H1 (cell line): ENCODE measurements around the gene PDZRN4. TPM values are rescaled to one million over a fixed set of nuclear protein-coding genes. Genes with fewer than 3 reads are reported as not detected.

ENCODE experiments used
- CTCF ChIA-PET: fragments of 300-600 bp; sonication (Branson Sonifier 250); formaldehyde crosslinking; loops from one replicate; lab custom pipeline; 2021; ENCODE audit not compliant: partially characterized antibody; lab: Charles Lee
- POLR2A ChIA-PET: fragments of 300-600 bp; sonication (Branson Sonifier 250); formaldehyde crosslinking; loops from one replicate; lab custom pipeline; 2021; ENCODE audit warnings: inconsistent platforms; ENCODE audit not compliant: partially characterized antibody; lab: Charles Lee
- DNase-seq, 2 experiments: peaks; one replicate each; pipeline versions ENCODE4 v3.0.0 to v3.0.0-alpha.2; 2010 to 2022; ENCODE audit warnings: low spot score in 2 of 2, low read depth in 1 of 2, mixed read lengths in 1 of 2
- FAIRE-seq: peaks from 2 replicates; lab custom pipeline; 2011; peaks lifted over from hg19 to GRCh38; lab: Jason Lieb, UNC
- H2AFZ ChIP-seq: 2 replicates; pipeline ENCODE4 v1.8.1; 2012; ENCODE audit warnings: low read length, inconsistent platforms
- H2AK5ac ChIP-seq: 2 replicates; pipeline ENCODE4 v1.6.1; 2013; ENCODE audit warnings: low read depth, low read length
- H2BK120ac ChIP-seq: replicated peaks from 2 replicates; pipeline ENCODE3; 2013; ENCODE audit warnings: low read depth, low read length, inconsistent platforms
- H2BK12ac ChIP-seq: 2 replicates; pipeline ENCODE4 v1.6.1; 2013; ENCODE audit warnings: low read depth, low read length
- H2BK15ac ChIP-seq: 2 replicates; pipeline ENCODE4 v1.6.1; 2013; ENCODE audit warnings: low read length
- H2BK20ac ChIP-seq: 2 replicates; pipeline ENCODE4 v1.6.1; 2013; ENCODE audit warnings: low read length
- H2BK5ac ChIP-seq: 2 replicates; pipeline ENCODE4 v1.6.1; 2013; ENCODE audit warnings: low read depth, low read length
- H3K14ac ChIP-seq: 2 replicates; pipeline ENCODE4 v1.6.1; 2013; ENCODE audit warnings: inconsistent platforms; ENCODE audit not compliant: insufficient read length
- H3K18ac ChIP-seq: 2 replicates; pipeline ENCODE4 v1.6.1; 2013; ENCODE audit warnings: low read length; ENCODE audit errors: extremely low read depth
- H3K23ac ChIP-seq: 2 replicates; pipeline ENCODE4 v1.6.1; 2013; ENCODE audit warnings: inconsistent platforms; ENCODE audit not compliant: insufficient read length
- H3K23me2 ChIP-seq: 2 replicates; pipeline ENCODE4 v1.6.1; 2013; ENCODE audit warnings: low read depth, low read length
- H3K27ac ChIP-seq: 2 replicates; pipeline ENCODE4 v1.6.1; 2011; ENCODE audit warnings: low read depth, low read length, inconsistent platforms
- H3K27me3 ChIP-seq, 4 experiments: replicated peaks in 1 of 4; 1 replicate in 1 of 4; 2 replicates in 3 of 4; pipeline versions ENCODE4 v1.6.1 to v1.8.1; 2011 to 2013; ENCODE audit warnings: low read length in 3 of 4, mild to moderate bottlenecking in 3 of 4, inconsistent platforms in 2 of 4, mixed read lengths in 2 of 4, moderate library complexity in 1 of 4; ENCODE audit not compliant: control insufficient read depth in 3 of 4, insufficient read depth in 3 of 4; ENCODE audit errors: extremely low read depth in 1 of 4
- H3K36me3 ChIP-seq, 4 experiments: 2 replicates each; pipeline versions ENCODE4 v1.6.1 to v1.8.1; 2011 to 2013; ENCODE audit warnings: mild to moderate bottlenecking in 4 of 4, low read length in 3 of 4, moderate library complexity in 2 of 4, control low read depth in 1 of 4, inconsistent platforms in 1 of 4; ENCODE audit not compliant: insufficient read depth in 4 of 4, control insufficient read depth in 2 of 4
- H3K4ac ChIP-seq: replicated peaks from 2 replicates; pipeline ENCODE3; 2013; ENCODE audit warnings: low read length, low read depth, mixed read lengths, inconsistent platforms; ENCODE audit not compliant: insufficient read length
- H3K4me1 ChIP-seq, 4 experiments: replicated peaks in 1 of 4; 1 replicate in 1 of 4; 2 replicates in 3 of 4; pipeline versions ENCODE4 v1.6.1 to v1.8.1; 2011 to 2013; ENCODE audit warnings: low read length in 3 of 4, inconsistent platforms in 2 of 4, mixed read lengths in 1 of 4; ENCODE audit not compliant: insufficient read depth in 4 of 4, control insufficient read depth in 3 of 4
- H3K4me2 ChIP-seq, 2 experiments: 2 replicates each; pipeline versions ENCODE4 v1.6.1 to v1.8.1; 2011 to 2013; ENCODE audit warnings: low read depth in 2 of 2, low read length in 2 of 2, control low read depth in 1 of 2, inconsistent platforms in 1 of 2, mild to moderate bottlenecking in 1 of 2; ENCODE audit not compliant: insufficient read depth in 1 of 2
- H3K4me3 ChIP-seq, 4 experiments: fragments of 200-600, 300-600 bp in 1 of 4; sonication (generic), shearing (Covaris generic), sonication (Bioruptor Twin) in 1 of 4; 2 replicates each; pipeline versions ENCODE4 v1.5.1 to v1.8.1; 2011 to 2016; ENCODE audit warnings: low read length in 4 of 4, low read depth in 3 of 4, control low read depth in 2 of 4, inconsistent platforms in 2 of 4, mild to moderate bottlenecking in 2 of 4, mixed read lengths in 1 of 4, moderate library complexity in 1 of 4; ENCODE audit not compliant: insufficient read depth in 2 of 4; ENCODE audit errors: extremely low read depth in 1 of 4
- H3K56ac ChIP-seq: replicated peaks from 2 replicates; pipeline ENCODE3; 2013; ENCODE audit warnings: low read depth, mild to moderate bottlenecking, mixed read lengths, low read length, inconsistent platforms; ENCODE audit not compliant: insufficient read length
- H3K79me1 ChIP-seq: 2 replicates; pipeline ENCODE4 v1.6.1; 2013; ENCODE audit warnings: low read depth, low read length, control low read depth
- H3K79me2 ChIP-seq, 2 experiments: 2 replicates each; pipeline versions ENCODE4 v1.6.1 to v1.8.1; 2012 to 2013; ENCODE audit warnings: low read length in 2 of 2, mild to moderate bottlenecking in 2 of 2, inconsistent platforms in 1 of 2; ENCODE audit not compliant: insufficient read depth in 2 of 2, control insufficient read depth in 1 of 2
- H3K9ac ChIP-seq, 4 experiments: replicated peaks in 1 of 4; 1 replicate in 1 of 4; 2 replicates in 3 of 4; pipeline versions ENCODE4 v1.6.1 to v1.8.1; 2011 to 2013; ENCODE audit warnings: low read depth in 3 of 4, low read length in 3 of 4, control low read depth in 2 of 4, mild to moderate bottlenecking in 2 of 4, moderate library complexity in 2 of 4, inconsistent platforms in 1 of 4; ENCODE audit errors: extremely low read depth in 1 of 4
- H3K9me3 ChIP-seq, 2 experiments: 2 replicates each; pipeline versions ENCODE4 v1.6.1 to v1.8.1; 2012 to 2013; ENCODE audit warnings: mild to moderate bottlenecking in 2 of 2, moderate library complexity in 2 of 2, control low read depth in 1 of 2, inconsistent platforms in 1 of 2, low read depth in 1 of 2, low read length in 1 of 2, mixed read lengths in 1 of 2; ENCODE audit not compliant: insufficient read depth in 2 of 2
- H4K20me1 ChIP-seq, 2 experiments: replicated peaks in 1 of 2; 2 replicates each; pipeline versions ENCODE3 to v1.8.1; 2011 to 2013; ENCODE audit warnings: inconsistent platforms in 2 of 2, low read length in 2 of 2, mild to moderate bottlenecking in 1 of 2; ENCODE audit not compliant: insufficient read depth in 2 of 2, control insufficient read depth in 1 of 2
- H4K5ac ChIP-seq: 2 replicates; pipeline ENCODE4 v1.6.1; 2013; ENCODE audit warnings: low read length, low read depth, mixed read lengths, inconsistent platforms; ENCODE audit not compliant: insufficient read length
- H4K8ac ChIP-seq: 2 replicates; pipeline ENCODE4 v1.8.0; 2013; ENCODE audit warnings: mild to moderate bottlenecking, moderate library complexity, low read length, inconsistent platforms; ENCODE audit not compliant: insufficient read depth; ENCODE audit errors: extremely low read depth
- H4K91ac ChIP-seq: replicated peaks from 2 replicates; pipeline ENCODE3; 2013; ENCODE audit warnings: low read length, mixed read lengths, inconsistent platforms; ENCODE audit not compliant: insufficient read length
- KDM1A ChIP-seq: fragments of 200-600, 300-600 bp; sonication (generic); IDR thresholded peaks from 2 replicates; pipeline ENCODE4 v1.7.1; 2016; ENCODE audit warnings: mild to moderate bottlenecking, low read length, borderline replicate concordance
- WGBS, 2 experiments: shearing (Covaris generic) in 1 of 2; methylation state at CpG; one replicate each; pipeline versions ENCODE4 v1.1.6 to v1.1.7; 2013 to 2015; ENCODE audit warnings: low lambda C conversion rate in 2 of 2, mixed read lengths in 2 of 2, inconsistent platforms in 1 of 2, low coverage in 1 of 2, missing lambda C conversion rate in 1 of 2; ENCODE audit not compliant: insufficient replicate concordance in 2 of 2, insufficient coverage in 1 of 2, insufficient read length in 1 of 2; ENCODE audit errors: extremely low coverage in 1 of 2, missing lambda C conversion rate in 1 of 2; 5-methylcytosine and 5-hydroxymethylcytosine counted together
- polyA plus RNA-seq, 7 experiments: library from polyadenylated mRNA; depleted of rRNA in 3 of 7; stranded (reverse) in 5 of 7; unstranded in 2 of 7; fragments of >200 nt in 5 of 7; fragments of 200-250 nt in 2 of 7; gene quantifications; 1 replicate in 5 of 7; 2 replicates in 1 of 7; 4 replicates in 1 of 7; pipeline versions ENCODE4 v1.2.1 to v1.2.3, GENCODE V29; 2011 to 2013; ENCODE audit warnings: missing spikeins in 2 of 7, mixed read lengths in 2 of 7
- total RNA-seq: library from RNA; stranded (reverse); fragmentation: NEBNext Ultra II Directional; extraction: Animal tissue kit (Norgen Biotek cat#: 25700); gene quantifications from 2 replicates; pipeline ENCODE4 v1.2.1, GENCODE V29; 2021

The PDZRN4 gene
- total and polyA plus RNA-seq, 2 of the 8 experiments (the other 6 are each of a cell fraction or from before 2014, with no cell fraction given): not detected

DNA sequence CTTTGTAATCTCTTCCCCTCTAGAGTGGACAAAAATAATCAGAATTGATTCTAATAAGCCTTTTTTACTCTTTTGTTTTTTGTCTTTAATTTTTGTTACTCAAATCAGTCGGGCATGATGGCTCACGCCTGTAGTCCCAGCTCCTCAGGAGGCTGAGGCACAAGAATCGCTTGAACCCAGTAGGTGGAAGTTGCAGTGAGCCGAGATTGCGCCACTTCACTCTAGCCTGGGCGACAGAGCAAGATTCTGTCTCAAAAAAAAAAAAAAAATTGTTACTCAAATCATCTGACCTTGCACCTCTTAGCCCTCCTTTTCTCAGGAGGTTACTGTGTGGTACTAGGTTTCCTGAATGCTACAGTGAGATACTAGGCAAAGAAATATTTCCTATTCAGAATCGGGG is 280.6 kb downstream of the PDZRN4 start:
- no peaks in the 10 kb centered on the region for H3K36me3 ChIP-seq
- no peak overlapping the region for H2AK5ac ChIP-seq
- H3K4me1 ChIP-seq: peaks cover 2 to 10% (median 4%) of the 10 kb centered on the region in 4 experiments; a peak in 5 of 7 replicates
- ChIA-PET POLR2A (no interaction called here), CTCF (interaction anchor here (0.8 kb wide), 1 partner anchor 11 kb away, joined by 3 read pairs; no protein-coding TSS in a partner anchor)
- H3K79me1 ChIP-seq: no peaks in the 10 kb centered on the region
- FAIRE-seq (no peak), DNase-seq (no peak)
- H2BK12ac ChIP-seq: no peak overlapping the region
- no peaks in the 10 kb centered on the region for H3K27me3 ChIP-seq
- no peak overlapping the region for H3K4me3 ChIP-seq
- no peak overlapping the region for H3K14ac ChIP-seq
- H2BK15ac ChIP-seq: no peak overlapping the region
- 82% methylated on average over 7 of the region's 7 CpGs; no CpG with 5 or more reads in 1 of the 2 experiments for WGBS, 2 experiments
- H4K5ac ChIP-seq: no peak overlapping the region
- no peak overlapping the region for H3K18ac ChIP-seq
- no peak overlapping the region for H4K91ac ChIP-seq
- no peak overlapping the region for H4K8ac ChIP-seq
- no peak overlapping the region for H3K27ac ChIP-seq
- H2BK20ac ChIP-seq: no peak overlapping the region
- H3K56ac ChIP-seq: no peak overlapping the region
- H3K23me2 ChIP-seq: no peaks in the 10 kb centered on the region
- H2AFZ ChIP-seq: no peak overlapping the region
- no peaks in the 10 kb centered on the region for H3K9me3 ChIP-seq
- no peak for TF ChIP-seq KDM1A
- no peak overlapping the region for H3K9ac ChIP-seq
- H3K79me2 ChIP-seq: no peaks in the 10 kb centered on the region
- H2BK5ac ChIP-seq: no peak overlapping the region
- H3K4me2 ChIP-seq: no peak overlapping the region
- H4K20me1 ChIP-seq: no peaks in the 10 kb centered on the region
- no peak overlapping the region for H3K23ac ChIP-seq
- H2BK120ac ChIP-seq: no peak overlapping the region
- H3K4ac ChIP-seq: no peak overlapping the region
